GM10248 (cell line): Measurements from ENCODE around the gene NOX5.

Experiments used
- CTCF ChIA-PET: fragments of 300-600 bp; sonication (Branson Sonifier 250); formaldehyde crosslinking; extraction: SDS; loops from one replicate; lab custom pipeline; 2021; ENCODE audit warnings: antibody characterized with exemption; lab: Yijun Ruan, JAX
- POLR2A ChIA-PET: fragments of 350-650 bp; sonication (Branson Sonifier 250); formaldehyde crosslinking; extraction: SDS; loops from one replicate; lab custom pipeline; 2020; ENCODE audit warnings: antibody characterized with exemption; lab: Yijun Ruan, JAX
- DNase-seq: peaks from one replicate; pipeline ENCODE4 v3.0.0; 2012; ENCODE audit errors: extremely low spot score
- CTCF ChIP-seq: IDR thresholded peaks from 2 replicates; pipeline ENCODE4 v1.5.1; 2012; ENCODE audit warnings: mild to moderate bottlenecking, low read depth; ENCODE audit errors: extremely low read depth, missing control alignments, control extremely low read depth

The NOX5 gene

GRCh38 chr15:68990231-68990991 is 24.1 kb upstream of the NOX5 start:
- ChIA-PET POLR2A (no interaction called here), CTCF (interaction anchor here (1.3 kb wide), 1 partner anchor 42 kb away, joined by 3 read pairs; no protein-coding TSS in a partner anchor)
- DNase-seq, result no peak
- no peak for TF ChIP-seq CTCF

- ChIA-PET CTCF (interaction anchor here (1.3 kb wide), 1 partner anchor 42 kb away, joined by 3 read pairs; no protein-coding TSS in a partner anchor), POLR2A (no interaction called here)
- TF ChIP-seq CTCF, result no peak
- no peak for DNase-seq
Measured at GRCh38 chr15:68990992-68991500, 23.4 kb upstream of the NOX5 start.

GRCh38 chr15:68991723-68992122 is 22.8 kb upstream of the NOX5 start:
- ChIA-PET POLR2A (no interaction called here), CTCF (no interaction called here)
- no peak for DNase-seq
- TF ChIP-seq CTCF, result no peak

GRCh38 chr15:68992696-68993095 is 21.8 kb upstream of the NOX5 start:
- TF ChIP-seq CTCF, result no peak
- ChIA-PET POLR2A (no interaction called here), CTCF (no interaction called here)
- no peak for DNase-seq

- ChIA-PET CTCF (no interaction called here), POLR2A (no interaction called here)
- no peak for TF ChIP-seq CTCF
- DNase-seq, result no peak
Measured at GRCh38 chr15:68993276-68993675, 21.2 kb upstream of the NOX5 start.

- no peak for DNase-seq
Measured at GRCh38 chr15:68994149-68994548, 20.3 kb upstream of the NOX5 start.

More at GRCh38 chr15:68994149-68994548, 20.3 kb upstream of the NOX5 start:
- no peak for TF ChIP-seq CTCF
- ChIA-PET POLR2A (no interaction called here), CTCF (no interaction called here)
